Inflammatory macrophage treated with lipopolysaccharide for 4 hours (primary cell): ENCODE measurements around the gene TRABD.
"Not testable (repeated sequence)": the region's sequence is repeated elsewhere in the genome, so short reads cannot be mapped to it uniquely, and the experiment has no call there.

Experiments
- DNase-seq: peaks from one replicate; pipeline ENCODE4 v3.0.0-alpha.2; 2020

The TRABD gene

DNA sequence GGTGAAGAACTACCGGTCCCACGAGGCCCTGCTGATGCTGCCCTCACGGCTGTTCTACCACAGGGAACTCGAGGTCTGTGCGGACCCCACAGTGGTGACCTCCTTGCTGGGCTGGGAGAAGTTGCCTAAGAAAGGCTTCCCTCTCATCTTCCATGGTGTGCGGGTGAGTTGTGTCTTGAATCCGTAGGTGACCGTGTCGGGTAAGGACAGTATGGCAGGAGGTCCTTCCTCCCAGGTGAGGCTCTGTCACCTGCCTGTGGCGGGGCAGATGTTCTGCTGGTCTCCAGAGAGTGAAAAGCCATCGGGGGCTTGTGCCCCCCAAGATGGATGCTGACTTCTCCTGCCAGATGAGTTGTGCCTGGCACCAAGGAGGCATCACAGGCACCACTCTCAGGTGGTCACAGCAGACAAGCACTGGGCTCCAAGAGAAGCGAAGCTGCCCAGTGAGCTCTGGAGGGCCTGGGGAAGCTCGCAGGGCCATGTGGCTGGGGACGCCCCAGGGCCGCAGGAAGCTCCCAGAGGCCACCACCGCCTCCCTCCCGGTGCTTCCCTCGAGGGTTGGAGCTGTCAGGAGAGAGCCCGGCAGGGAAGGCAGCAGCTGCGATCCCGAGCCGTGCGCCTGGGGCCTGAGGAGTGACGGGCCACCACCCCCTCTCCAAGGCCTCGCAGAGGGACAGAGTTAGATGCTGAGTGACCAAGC lies 32.5 kb upstream of the TRABD start:
- no peak for DNase-seq

DNA sequence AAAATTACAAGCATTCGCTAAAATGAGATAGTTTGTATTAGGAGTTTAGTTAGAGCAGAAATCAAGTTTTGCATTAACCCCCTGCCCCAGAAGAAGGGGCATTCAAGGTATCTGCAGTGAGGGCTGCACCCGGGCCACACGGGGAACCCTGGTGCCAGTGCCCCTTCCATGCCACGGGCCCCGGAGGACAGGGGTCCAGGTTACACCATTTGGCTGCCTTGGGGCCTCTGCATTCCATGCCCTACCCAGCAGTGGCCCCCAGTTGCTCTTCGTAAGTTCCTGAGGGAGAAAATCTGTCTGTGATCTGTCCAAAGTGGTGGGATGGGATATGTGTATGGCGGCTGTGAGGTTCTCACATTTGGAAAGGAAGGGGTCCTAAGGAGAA lies 32.0 kb upstream of the TRABD start:
- DNase-seq, result no peak

GRCh38 chr22:50157709-50158375 lies 27.9 kb upstream of the TRABD start:
- no peak for DNase-seq

DNA sequence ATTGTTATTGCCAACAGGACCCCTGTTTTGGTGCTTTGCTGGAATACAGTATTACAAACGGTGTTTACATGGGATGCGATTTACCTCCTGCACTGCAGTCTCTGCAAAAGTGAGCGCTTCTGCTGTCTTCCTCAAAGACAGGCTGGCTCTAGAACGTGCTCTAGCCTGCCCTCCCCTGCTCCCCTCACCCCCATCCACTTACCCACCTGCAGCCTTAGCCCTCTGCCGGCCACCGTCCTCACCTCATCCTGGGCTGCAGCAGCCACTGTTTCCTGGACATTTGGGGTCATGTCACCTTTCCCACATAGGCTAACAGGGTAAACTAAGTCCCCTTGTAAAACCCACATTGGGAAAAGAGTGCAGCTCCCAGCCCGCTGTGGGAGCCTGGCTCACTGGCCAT lies 24.8 kb upstream of the TRABD start:
- DNase-seq, result no peak

DNA sequence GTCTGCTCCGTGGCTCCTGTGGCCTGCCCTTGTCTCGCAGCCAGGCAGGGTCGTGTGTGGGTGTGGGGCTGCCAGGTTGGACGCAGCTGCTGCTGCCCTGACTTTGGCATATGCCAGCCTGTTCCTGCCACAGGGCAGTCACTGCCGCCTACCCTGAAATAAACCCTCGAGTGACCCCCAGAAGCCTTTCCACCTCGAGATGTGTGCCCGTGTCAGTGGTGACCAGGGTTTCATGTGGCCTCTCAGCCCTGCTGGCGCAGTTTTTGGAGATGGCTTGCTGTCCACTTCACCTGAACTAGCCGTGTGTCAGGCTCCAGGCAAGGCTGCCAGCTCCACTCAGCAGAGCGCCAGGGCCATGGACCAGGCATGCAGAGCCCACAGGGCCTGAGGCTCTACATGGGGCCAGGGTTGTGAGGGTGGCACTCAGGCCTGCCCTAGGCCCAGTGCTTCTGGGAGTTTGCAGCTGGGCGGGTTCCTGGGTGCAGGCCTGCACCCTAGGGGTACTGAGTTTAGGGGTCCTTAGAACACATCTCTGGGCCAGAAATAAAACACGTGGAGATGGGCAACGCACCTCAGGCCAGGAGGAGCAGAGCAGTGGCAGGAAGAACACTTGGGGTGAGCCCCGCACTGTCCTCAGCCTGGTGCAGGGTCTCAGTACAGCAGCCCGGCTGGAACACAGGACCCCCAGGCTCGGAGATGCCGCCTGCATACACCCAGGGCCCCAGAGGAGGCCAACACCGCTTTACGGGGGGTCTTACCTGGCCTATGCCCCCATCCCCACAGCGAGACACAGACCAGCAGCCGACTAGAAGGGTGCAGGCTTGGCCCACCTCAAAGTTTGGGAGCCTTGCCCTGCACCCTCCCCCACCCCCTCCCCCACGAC lies 24.0 kb upstream of the TRABD start:
- DNase-seq, result no peak

DNA sequence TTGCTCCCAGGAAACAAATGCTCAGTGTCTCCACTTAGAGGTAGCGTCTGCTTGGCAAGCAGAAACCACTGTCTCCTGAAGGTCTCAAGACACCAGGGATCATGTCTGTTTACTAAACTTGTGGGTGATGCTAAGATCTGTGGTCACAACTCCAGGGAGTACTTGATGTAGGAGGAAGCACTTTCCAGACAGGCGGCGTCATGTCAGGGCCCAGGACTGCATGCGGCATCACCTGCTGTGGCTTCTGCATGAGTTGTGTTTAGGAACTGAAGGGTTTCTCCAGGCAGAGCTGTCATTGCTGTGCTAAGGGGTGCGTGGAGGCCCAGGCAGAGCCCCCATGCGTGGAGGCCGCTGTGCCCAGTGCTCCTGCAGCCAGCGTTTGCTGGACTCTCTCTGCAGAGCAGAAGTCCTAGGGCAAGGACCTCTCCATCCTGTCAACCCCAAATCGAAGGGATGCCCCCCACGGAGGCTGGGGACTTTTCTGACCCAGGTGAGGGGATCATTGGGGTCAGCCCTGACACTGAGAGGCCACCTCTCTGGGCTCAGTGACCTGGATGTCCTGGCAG lies 23.2 kb upstream of the TRABD start:
- no peak for DNase-seq

DNA sequence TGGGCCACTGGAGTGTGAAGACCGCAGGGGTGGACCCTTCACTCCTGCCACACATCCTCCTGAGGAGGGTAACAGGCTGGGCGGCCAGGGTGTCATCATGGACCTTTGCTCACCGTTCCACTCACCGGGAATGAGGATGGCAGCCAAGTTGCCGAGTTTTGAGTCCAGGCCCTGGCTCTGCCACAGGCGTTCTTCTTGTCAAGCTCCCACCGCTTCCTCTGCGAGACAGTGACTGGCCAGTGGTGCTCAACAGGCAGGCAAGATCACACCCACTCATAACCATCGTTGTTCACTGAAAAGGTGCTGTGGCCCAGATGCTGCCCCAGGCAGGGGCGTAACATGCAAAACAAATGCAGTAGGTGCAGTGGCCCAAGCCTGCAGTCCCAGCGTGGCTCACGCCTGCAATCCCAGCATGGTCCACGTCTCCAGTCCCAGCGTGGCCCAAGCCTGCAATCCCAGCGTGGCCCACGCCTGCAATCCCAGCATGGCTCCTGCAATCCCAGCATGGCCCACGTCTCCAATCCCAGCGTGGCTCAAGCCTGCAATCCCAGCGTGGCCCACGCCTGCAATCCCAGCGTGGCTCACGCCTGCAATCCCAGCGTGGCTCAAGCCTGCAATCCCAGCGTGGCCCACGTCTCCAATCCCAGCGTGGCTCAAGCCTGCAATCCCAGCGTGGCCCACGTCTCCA lies 20.1 kb upstream of the TRABD start:
- DNase-seq, result no peak

DNA sequence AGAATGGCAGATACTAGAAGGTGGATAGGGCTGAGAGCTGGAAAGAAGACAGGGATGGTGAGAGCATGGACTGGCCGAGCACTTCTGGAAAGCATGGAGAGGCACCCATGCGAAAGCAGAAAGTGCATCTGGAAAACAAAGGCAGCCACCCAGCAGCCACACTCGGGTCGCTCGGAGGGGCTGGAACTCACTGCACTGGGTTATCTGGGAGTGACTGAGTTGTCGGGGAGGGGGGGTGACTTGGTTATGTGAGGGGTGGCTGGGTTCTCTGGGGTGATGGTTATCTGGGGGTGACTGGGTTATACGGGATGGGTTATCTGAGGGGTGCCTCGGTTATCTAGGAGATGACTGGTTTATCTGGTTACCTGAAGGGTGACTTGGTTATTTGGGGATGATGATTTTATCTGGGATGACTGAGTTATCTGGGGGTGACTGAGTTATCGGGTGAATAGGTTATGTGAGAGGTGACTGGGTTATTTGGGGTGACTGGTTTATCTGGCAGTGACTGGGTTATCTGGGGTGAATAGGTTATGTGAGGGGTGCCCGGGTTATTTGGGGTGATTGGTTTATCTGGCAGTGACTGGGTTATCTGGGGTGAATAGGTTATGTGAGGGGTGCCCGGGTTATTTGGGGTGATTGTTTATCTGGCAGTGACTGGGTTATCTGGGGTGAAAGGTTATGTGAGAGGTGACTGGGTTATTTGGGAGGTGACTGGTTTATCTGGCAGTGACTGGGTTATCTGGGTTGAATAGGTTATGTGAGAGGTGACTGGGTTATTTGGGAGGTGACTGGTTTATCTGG lies 17.8 kb upstream of the TRABD start:
- DNase-seq, result no peak

DNA sequence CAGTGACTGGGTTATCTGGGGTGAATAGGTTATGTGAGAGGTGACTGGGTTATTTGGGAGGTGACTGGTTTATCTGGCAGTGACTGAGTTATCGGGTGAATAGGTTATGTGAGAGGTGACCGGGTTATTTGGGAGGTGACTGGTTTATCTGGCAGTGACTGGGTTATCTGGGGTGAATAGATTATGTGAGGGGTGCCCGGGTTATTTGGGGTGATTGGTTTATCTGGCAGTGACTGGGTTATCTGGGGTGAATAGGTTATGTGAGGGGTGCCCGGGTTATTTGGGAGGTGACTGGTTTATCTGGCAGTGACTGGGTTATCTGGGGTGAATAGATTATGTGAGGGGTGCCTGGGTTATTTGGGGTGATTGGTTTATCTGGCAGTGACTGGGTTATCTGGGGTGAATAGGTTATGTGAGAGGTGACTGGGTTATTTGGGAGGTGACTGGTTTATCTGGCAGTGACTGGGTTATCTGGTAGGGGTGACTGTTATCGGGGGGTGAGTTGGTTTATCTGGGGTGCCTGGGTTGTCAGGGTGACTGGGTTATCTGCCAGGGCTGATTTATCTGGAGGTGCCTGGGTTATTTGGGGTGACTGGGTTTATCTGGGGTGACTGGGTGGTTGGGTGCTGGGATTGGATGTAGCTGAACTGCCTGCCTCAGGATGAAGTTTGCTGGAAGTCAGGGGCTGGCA lies 17.1 kb upstream of the TRABD start:
- DNase-seq, result not testable (repeated sequence)

- DNase-seq, result no peak
Observed at GRCh38 chr22:50169181-50169759, 16.4 kb upstream of the TRABD start.

DNA sequence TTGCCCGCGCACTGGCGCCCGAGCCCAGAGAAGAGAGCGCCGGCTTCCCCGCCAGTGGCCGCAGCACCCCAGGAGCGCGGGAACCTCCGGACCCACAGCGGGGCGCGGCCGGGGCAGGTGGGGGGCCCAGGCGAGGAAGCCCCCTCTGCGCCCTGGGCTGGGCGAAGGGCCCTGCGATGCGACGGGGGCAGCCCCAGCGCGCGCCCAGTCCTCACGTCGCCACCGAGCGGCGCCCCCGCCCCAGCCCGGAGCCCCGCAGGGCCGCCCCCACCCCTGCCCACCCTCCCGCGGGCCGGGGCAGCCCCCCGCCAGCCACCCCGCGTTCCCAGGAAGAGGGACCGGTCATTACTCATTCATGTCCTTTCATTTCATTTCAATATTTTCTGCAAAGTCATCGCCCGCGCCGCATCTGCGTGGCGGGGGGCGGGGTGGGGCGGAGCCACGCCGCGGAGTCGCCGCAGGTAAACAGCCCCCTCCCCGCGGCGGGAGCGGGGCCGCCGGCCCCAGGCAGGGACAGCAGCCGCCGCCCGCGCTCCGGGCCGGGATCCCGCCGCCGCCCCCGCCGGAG lies 15.9 kb upstream of the TRABD start:
- peak; percentile 47 for DNase-seq

DNA sequence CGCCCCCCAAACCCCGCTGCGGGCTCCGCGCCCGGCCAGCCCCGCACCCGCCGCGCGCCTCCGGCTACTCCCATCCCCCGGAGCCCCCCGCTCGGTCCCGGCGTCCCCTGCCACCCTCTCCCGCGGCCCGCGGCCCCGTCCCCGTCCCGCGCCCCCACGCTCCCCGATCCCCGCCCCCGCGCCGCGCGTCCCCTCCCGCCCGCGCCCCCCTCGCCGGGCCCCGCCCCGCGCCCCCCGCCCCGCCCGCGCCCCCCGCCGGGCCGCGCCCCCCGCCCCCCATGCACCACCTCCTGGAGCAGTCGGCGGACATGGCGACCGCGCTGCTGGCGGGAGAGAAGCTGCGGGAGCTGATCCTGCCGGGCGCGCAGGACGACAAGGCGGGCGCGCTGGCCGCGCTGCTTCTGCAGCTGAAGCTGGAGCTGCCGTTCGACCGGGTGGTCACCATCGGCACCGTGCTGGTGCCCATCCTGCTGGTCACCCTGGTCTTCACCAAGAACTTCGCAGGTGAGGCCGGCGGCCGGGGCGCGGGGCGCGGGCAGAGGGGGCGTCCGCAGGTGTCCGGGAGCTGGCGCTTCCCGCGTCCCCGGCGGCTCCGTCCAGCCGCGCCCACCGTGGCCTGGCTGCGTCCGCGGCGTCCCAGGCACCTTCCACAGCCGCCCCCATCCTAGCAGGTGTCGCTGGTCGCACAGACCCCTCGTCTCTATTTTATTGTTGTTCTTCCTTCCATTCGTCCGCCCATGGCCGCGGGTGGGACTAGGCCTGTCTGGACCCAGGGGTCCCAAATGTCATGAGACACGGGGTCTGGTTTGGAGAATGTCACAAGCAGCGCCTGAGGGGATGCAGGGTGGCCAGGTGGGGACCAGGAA lies 15.0 kb upstream of the TRABD start, which contains the start of gene PANX2:
Gene PANX2 (plus strand): TSS at position 279 of the 866 bp plus-strand sequence. CDS start 0 bp downstream, at position 279.
- DNase-seq, result no peak

DNA sequence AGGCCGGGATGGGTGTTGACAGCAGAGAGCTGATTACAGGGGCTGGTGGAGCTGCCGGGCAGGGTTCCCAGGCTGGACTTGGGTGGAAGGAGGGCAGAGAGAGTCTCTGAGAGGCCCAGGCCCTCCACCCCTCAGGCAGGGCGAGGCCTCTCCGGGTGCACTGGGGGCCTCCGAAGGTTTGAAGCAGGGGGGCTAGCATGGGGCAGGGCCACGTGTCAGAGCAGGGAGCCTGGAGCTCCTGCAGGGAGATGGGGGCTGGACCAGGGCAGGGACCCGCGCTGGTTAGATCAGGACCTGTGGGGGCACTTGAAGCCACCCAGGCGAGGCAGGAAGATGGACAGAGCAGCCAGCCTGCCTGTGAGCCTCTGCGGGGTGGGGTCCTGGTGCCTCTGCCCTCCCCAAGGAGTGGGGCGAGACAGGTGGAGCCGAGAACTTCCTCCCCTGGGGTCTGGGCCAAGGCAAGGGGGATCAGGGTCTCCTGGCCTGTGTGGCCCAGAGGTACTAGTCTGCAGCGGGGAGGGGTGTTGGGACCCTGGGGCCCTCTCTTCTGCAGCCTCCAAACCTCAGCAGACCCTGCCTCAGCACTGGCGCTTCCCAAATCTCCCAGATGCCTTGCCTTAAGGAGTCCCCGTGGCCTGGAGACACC lies 14.3 kb upstream of the TRABD start:
- DNase-seq, result no peak

DNA sequence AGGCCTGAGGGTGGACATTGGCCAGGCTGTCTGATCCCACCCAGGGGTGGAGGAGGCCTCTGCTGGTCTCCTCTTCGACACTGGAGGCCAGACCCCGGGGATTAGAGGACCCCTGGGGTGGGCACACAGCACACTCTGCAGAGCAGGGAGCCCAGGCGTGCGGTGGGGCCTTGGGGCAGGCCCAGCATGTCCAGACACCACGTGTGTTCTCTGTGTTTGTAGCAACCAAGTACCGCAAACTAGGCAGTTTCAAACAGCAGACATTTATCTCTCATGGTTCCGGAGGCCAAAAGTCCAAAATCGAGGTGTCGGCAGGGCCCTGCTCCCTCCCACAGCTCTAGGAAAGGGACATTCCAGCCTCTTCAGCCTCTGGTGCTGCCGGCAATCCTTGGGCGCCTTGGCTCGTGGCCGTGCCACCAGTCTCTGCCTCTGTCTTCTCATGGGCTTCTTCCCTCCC lies 13.7 kb upstream of the TRABD start:
- DNase-seq, result no peak

DNA sequence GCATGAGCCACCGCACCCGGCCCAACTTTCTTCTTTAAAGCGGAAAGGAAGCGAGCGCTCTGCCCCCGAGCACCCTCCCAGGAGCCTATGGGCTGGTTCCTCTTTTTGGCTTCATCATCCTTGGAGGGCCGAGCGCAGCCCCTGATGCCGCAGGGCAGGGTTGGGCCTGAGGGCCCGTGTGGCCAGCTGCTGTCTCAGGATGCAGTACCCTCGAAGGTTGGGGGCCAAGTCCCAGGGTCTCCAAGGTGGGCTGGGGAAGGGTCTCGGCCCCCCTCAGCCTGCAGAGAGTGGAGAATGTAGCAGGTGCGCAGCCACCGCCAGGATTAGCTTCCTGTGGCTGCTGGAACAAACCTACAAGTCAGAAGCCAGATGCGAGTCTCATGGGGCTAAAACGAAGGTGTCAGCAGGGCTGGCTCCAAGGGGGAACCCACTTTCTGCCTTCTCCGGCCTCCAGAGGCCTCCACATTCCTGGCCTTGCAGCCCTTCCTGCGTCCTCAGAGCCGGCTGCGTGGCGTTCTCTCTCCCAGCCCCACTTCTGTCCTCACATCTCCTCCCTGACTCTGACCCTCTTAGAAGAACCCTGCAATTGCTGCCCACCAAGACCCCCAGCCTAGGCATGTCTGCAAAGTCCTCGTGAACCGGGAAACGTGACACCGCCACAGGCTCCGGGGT lies 12.3 kb upstream of the TRABD start:
- peak; percentile 72 for DNase-seq

- DNase-seq, result no peak
Observed at GRCh38 chr22:50173983-50174355, 11.7 kb upstream of the TRABD start.

DNA sequence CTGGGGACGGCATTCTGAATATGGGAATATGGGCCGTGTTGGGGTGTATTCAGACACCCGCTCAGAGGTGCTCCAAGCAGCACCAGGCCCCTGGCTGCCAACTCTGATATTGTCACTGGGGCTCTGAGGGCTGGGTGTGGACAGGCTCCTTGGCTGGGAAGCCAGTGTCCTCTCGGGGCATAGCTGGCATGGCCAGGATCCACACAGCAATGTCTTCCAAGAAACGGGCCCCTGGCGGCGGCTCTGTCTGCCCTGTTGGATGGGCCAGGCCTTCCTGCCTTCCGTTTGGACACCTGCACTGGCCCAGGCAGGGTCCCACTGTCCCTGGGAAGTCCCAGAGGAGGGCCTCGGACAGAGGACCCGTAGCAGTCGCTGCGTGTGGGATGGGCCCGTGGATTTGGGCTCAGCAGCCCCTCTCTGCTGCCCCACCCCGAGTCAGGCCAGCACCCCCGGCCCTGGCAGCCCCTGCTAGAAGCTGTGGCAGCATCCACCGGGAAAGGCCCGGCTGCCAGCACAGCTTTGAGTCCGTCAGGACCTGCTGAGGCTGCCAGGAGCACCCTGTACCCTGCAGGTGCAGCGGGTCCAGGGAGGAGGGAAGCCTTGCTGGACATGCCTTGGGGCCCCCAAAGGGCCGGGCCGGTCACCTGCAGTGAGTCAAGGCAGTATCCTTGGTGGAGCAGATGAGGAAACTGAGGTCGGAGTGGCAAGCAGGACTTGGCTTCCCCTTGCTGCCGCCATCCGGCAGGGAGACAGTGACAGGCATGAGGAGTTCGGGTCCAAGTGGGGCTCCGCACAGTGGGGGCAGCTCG lies 11.1 kb upstream of the TRABD start:
- DNase-seq, result no peak

- DNase-seq, result no peak
Observed at GRCh38 chr22:50175191-50175461, 10.6 kb upstream of the TRABD start.
